Head of caudate nucleus (tissue), 42 donors: ENCODE data around the gene RSPH4A.
"Not testable (repeated sequence)": the region's sequence is repeated elsewhere in the genome, so short reads cannot be mapped to it uniquely, and the experiment has no call there.

ENCODE experiments used
- DNase-seq, 42 donors: peaks; one replicate each; pipeline versions ENCODE4 v3.0.0 to v3.0.0-alpha.2; 2020 to 2021; ENCODE audit warnings: mixed read lengths in 7 of 42
- intact Hi-C: fragments of 100-400 bp; cut with DNase I; formaldehyde crosslinking; loops from one replicate; pipeline ENCODE4 v1.15.0; 2022

RSPH4A gene

DNA sequence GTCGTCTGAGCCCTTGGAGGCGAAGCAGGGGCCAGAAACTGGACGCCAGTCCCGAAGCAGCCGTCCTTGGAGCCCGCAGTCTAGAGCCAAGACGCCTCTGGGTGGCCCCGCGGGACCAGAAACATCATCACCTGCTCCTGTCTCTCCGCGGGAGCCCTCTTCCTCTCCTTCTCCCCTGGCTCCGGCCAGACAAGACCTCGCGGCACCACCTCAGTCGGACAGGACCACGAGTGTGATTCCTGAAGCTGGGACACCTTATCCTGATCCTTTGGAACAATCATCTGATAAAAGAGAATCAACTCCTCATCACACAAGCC is 416 bp downstream of the RSPH4A start:
- intact Hi-C loops = no loop called here
- DNase-seq = peak in 39 of 42 donors; percentile 5 to 56 (median 29)

DNA sequence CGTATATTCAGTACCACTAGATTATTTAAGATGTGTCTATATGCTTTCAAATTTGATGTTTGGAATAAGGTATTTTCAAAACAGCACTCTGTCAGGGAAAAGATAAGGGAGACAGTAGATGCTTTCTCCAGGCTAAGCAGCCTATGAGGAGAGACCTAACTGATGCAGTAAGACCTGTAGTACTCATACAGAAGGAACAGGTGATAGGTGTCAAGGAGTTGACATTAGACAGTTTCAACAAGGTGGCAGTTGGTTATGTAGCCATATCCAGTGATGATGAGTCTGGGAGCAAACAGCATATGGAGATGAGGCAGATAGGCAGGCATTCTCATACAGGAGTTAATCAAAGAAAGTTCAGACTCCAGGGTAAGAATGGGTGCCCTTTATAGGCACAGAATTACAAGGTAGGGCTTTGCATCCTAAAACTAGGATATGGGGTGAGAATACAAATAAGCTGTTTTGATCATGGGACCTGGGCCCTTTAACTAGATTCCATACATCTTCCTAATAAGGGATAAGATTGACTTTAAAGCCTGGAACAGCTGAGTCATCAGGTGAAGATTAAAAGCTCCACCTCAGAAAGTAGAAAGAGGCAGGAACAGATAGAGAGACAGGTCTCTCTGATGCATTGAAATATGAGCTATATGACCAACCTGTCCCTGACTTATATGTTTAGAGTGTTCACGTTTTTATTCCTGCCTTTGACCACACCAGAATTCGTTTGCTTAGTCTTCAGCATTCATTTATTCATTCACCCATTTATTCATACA is 7.9 kb downstream of the RSPH4A start:
- intact Hi-C loops = no loop called here
- DNase-seq = no peak

DNA sequence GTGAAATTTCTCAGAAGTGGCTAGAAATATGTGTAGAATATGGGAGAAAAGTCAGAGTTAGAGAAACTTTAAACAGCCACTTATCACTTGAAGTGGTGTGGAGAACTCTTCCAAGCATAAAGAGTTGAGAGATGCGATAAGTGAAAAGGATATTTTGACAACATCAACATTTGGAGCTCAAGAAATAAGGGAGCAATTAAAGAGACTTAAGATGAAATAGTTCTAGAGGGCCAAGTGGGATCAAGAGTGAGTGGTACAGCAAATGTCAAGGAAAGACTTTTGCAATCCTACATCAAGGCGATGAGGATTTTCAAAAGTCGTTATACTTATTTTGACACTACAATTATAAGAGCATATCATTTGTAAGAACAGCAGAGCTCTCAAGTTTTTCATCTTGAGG is 9.6 kb downstream of the RSPH4A start:
- DNase-seq = no peak
- intact Hi-C loops = no loop called here

DNA sequence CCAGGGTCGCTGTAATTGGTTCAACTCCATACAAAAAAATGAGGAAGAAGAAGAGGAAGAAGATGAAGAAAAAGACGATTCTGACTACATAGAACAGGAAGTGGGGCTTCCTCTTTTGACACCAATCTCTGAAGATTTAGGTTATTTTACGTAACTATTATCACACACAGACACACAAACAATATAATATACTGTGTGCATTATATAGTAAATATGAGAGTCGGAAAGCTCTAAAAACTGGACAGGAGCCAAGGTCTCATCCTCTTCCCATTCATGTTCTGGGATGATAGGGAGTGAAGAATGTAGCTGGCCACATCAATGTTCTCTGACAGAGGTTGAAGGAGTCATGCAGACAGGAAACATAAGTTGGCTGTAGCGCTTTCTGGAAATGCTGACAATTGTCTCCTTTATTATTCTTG is 13.3 kb downstream of the RSPH4A start:
- intact Hi-C loops = no loop called here

DNA sequence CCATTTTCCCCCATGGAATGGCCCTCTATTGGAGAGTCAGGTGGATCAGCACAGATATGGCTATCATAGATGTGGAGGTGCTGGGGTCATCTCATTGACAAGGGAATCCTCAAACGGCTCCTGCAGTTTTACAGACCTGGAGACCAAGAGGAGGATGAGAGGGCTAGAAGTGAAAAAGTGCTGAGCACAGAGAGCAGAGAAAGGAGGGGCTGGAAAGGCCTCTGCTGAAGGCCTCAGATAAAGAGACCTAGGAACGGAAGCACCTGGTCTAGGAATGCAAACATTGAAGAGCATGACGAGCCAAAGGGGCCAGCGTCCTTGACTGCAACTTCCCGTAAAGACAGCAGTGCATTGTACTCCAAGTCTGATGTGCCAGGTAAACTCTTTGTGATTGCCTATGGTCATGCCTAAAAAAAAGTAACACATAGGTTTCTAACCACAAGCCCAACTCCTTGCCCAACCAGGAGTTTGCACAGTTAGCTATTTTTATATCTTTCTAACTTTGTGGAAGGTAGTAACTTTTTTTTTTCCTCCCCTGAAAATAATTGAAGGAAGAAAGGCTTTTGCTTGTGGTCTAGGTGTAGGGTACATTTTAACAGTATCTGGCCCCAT is 15.2 kb downstream of the RSPH4A start:
- intact Hi-C loops = no loop called here

More for the DNA sequence above, 13.3 kb downstream of the RSPH4A start:
- DNase-seq = no peak

DNA sequence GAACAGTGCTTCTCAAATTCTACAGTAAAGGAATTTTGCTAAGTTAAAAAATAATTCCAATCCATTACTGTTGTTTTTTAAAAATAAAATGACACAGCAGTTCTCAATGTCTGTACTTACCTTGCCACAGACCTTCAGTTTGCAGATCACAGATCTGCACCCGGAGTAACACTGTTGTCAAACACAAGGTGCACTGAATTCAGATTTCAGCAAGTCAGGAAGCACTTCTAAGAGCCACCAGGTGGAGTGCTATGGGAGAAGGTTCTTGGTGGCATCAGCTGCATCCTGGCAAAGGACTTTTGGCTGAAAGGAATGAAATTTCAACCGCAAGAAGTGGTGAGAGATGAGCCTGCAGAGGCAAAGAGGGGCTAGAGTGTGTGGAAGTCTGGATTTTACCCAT is 17.4 kb downstream of the RSPH4A start:
- intact Hi-C loops = no loop called here
- DNase-seq = no peak

More for the DNA sequence above, 15.2 kb downstream of the RSPH4A start:
- no peak for DNase-seq

DNA sequence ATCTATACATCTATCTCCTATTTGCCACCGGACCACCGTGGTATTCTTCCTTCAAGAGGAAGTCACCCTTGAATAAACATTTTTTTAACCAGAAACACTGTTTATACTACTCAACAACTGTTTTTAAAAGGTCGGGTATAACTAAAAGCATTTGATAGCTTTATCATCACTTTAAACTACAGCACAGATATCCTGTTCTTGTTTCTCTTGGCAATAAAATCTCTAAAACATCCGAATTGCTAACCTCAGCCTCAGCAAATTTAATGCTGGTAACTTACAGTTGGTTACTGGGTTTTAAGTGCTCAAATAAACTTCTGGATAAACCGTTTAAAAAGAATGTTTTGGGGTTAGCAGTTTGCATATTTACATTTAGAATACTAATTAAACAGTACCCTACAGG is 31.9 kb downstream of the RSPH4A start:
- intact Hi-C loops = no loop called here
- no peak for DNase-seq

DNA sequence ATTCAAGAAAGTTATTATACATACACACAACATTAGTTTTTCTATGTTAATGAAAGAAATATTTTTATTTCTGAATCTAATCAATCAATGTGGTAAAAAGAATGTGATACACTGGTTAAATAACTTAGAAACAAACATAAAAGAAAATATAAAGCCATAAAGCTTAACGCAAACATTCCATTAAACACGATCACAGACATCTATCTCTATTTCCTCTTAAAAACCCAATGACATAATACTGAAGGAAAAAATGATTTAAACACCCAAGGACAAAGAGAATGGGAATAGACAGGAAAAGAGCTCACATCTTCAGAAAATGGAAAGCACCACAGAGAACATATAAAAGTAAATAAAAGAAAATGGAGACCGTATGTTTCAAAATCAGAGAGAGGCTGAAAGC is 32.9 kb downstream of the RSPH4A start:
- DNase-seq = no peak
- intact Hi-C loops = no loop called here

DNA sequence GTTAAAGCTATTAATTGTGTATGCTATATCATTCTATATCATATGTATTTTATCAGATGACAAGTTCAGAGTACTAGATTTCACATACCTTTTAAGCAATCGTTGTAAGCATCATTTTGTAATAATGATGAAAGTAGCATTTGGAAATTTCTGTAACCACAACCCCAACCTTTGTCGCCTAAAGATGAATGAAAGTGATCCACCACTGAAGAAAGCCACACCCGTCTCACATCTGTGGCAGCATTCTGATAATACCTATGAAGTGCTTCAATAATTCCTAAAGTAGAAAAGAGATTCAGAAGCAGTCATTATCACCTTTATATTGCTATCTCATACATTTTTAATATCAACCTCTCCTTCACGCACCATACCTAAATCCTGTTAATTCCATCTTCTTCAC is 35.6 kb downstream of the RSPH4A start:
- DNase-seq = no peak
- intact Hi-C loops = no loop called here

DNA sequence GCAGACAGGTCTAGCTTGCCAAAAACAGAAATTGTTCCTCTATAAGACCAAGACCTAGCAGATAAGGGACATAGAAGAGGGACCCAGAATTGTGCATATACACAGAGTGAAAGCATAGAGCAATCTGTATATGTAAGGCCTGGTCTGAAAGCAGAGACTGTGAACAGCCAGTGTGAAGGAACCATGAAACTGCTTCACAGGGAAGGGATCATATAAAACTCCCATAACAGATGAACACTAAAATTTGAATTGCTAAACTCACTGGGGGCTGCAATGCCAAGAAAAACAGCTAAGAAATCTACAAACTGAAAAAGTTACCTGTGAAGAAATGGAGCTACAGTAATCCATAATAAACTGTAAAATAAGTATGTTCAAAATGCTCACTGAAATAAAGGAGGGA is 45.3 kb downstream of the RSPH4A start:
- intact Hi-C loops = no loop called here
- no peak for DNase-seq

DNA sequence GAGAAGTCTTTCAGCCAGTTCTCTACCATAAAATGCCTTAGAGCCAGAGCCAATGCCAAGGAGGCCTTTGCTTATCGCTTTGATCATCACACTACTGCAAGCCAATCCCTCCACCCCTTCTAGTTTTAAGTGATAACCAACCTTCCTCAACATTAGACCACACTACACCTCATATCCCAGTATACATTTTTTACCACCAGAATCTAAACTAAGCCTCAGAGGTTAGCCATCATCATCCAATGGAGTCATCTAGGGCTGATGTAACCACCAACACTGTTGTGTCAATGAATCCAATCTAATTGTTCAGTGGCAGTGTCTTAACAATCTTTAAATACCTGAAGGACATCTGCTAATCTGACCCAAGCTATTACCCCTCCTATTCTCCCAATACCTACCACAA is 45.9 kb downstream of the RSPH4A start:
- intact Hi-C loops = no loop called here
- no peak for DNase-seq

DNA sequence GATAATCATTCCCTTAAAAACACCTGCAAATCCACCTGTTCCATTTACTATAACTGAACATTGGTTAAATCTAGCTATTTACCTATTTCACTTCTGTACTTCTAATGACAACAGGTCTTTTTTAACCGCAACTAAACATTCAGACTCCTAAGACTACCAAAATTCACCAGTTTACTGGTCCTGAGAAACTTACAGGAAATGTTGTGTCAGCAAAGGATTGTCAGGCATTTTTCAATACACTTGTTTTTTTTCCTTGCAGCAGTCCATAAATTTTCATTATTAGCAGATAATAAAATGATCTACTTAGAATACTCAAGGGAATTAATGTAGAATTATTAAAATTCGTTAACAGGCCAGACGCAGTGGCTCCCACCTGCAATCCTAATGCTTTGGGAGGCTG is 47.0 kb downstream of the RSPH4A start:
- intact Hi-C loops = no loop called here
- no peak for DNase-seq

DNA sequence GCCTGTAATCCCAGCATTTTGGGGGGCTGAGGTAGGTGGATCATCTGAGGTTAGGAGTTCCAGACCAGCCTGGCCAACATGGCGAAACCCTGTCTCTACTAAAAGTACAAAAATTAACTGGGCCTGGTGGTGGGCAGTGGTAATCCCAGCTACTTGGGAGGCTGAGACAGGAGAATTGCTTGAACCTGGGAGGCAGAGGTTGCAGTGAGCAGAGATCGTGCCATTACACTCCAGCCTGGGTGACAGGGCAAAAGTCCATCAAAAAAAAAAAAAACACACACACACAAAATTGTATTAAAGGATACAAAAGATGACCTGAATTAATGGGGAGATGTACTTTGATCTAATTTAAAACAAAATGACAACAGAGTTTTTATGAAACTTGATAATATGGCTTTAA is 47.9 kb downstream of the RSPH4A start:
- DNase-seq, intact Hi-C loops: not testable (repeated sequence)

DNA sequence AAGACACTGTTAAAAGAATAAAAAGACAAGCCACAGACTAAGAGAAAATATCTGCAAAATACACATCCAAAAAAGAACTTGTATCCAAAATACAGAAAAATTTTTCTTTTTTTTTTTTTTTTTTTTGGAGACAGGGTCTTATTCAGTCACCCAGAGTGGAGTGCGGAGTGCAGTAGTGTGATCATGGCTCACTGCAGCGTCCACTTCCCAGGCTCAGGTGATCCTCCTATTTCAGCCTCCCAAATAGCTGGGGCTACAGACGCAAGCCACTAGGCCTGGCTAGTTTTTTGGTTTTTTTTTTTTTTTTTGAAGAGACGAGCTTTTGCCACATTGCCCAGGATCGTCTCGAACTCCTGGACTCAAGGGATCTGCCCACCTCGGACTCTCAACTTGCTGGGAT is 49.2 kb downstream of the RSPH4A start:
- intact Hi-C loops = no loop called here
- DNase-seq = no peak

DNA sequence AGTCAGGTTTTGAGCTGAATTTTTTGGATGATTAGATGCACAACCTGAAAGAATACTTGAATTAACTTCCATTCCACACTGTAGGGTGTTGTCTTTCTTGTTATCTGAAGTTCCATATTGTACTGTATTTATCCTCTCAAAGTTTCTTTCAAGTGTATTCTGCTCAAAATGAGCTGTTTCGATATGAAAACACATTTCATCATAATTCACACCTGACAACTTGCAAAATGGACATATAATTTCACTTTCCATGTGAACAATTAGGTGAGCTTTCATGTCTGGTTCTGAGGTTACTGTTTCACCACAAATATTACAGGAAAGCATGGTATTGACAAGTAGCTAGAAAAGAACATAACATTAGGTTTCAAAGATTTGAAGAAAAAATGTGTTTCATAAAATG is 50.6 kb downstream of the RSPH4A start:
- DNase-seq = no peak
- intact Hi-C loops = no loop called here

DNA sequence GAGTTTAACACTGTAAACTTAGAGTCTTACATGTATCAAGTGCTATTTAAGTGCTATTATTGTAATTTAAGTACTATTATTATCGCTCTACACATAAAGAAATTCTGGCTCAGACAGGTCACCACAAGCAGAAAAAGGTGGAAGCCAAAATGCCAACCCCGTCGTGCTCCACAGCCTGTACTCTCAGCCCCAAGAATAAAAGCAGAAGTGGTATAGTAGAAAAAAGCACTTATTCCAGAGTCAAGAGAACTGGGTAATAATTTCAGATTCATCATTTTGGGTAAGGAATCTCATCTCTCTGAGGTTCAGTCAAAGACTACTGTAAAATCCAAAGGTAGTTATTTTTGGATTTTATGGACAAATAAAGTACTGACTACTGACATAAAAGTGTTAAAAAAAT is 51.3 kb downstream of the RSPH4A start:
- no peak for DNase-seq
- intact Hi-C loops = no loop called here

DNA sequence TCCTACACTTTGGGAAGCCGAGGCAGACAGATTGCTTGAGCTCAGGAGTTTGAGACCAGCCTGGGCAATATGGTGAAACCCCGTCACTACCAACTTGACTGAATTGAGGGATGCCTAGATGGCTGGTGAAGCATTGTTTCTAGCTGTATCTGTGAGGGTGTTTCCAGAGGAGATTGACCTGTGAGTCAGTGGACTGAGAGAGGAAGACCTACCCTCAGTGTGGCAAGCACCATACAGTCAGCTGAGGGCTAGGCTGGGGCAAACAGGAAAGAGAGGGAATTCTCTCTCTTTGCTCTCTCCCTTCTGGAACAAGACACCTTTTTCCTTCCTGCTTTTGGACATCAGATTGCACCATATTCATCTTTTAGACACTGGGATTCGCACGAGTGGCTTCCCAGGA is 56.0 kb downstream of the RSPH4A start:
- DNase-seq = no peak
- intact Hi-C loops = no loop called here

DNA sequence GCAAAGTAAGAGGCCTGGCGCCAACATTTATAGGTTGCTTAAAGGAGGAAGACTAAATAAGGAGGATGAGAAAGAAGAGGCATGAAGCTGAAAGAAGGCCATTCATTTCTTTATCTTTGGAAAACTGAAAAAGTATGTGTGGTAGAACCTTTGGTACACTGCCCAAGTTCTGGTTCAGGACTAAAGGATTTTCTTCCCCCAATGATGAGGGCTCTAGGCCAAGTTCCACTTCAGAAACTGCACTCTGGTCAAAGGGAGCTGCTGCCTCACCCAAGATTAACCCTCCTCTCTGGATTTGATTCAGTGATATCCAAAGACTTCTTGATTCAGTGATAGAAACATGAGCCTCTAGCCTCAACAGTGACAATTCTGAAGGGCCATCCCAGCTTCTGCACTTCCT is 59.7 kb downstream of the RSPH4A start:
- no peak for DNase-seq
- intact Hi-C loops = no loop called here

DNA sequence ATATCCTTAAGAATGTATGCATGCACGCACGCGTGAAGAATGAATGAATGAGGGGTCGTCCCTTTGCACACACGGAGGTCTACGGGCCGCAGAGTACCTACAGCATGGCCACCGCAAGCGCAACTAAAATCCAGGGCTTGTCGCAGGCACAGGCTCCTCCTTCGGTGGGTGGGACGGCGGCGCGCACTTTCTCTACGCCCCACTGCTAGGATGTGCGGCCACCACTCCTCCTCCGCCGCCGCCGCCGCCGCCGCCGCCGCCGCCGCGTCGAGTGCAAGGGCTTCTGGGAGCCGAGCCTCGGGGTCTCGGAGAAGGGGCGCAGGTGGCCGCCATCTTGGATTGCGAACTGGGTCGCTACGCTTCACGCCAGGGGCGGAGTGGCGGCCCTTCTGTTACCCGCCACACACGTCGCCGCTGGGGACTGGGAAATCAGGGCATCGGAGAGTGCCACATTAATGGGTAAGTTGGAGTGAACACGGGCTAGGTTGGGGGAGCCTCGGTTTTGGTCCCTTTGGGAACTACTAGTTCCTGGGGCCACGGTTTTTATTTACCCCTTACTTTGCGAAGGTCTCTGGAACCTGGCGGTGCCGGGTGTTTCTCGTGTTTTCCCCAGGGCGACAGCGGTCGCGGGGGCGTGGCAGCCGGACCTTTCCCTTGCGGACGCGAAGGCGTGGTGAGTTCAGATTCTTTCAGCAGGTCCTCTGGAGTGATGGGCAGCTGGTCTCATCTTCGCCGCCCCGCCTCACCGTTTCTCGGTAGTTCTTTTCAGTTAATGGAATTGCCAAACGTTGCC is 64.8 kb downstream of the RSPH4A start, which contains the start of gene KPNA5:
Gene KPNA5, plus strand, starts transcription at position 332 of the 793 bp plus-strand sequence. Its CDS starts 124 bp downstream, at position 456.
- DNase-seq = peak; percentile 80 to 97 (median 92)
- intact Hi-C loops = no loop called here

DNA sequence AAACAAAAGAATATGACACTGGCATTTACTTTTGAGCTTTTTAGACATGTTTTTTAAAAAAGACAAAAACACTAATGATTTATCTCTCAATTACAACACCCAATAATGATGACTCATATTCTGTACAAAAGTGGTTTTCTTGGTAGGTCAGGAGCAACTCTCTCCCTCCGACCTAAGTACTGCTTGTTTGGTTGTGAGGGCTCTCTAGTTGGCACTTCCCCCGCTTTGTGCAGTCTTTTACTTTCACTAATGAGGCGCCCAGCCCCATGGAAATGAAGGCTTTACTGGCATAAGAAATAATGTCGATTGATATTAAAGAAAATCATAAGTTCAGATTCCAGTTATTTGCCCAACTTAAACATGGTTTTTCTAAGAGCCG is 66.0 kb downstream of the RSPH4A start:
- peak in 13 of 42 donors; percentile 13 to 61 (median 25) for DNase-seq
- intact Hi-C loops = no loop called here
